HCT116 (cell line): ENCODE measurements around the gene NEDD4L. TPM values are rescaled to one million over a fixed set of nuclear protein-coding genes. Genes with fewer than 3 reads are reported as not detected.

Source experiments
- ATAC-seq: fragments of 200-7000 bp; cut with Tn5 transposase; 2 replicates; pipeline ENCODE4 v1.9.1; 2020; ENCODE audit warnings: mild to moderate bottlenecking, moderate library complexity
- BruUV-seq: library from RNA; stranded (reverse); fragments of 400-500 nt; replicated peaks from 2 replicates; lab custom pipeline; 2021; lab: Mats Ljungman, UMichigan
- CTCF ChIA-PET: fragments of 300-600 bp; sonication (Branson Sonifier 250); formaldehyde crosslinking; loops from one replicate; lab custom pipeline; 2021; ENCODE audit warnings: antibody characterized with exemption; lab: Charles Lee
- POLR2A ChIA-PET: fragments of 300-600, 350-600 bp; sonication (Branson Sonifier 250); formaldehyde crosslinking; loops from one replicate; lab custom pipeline; 2021; ENCODE audit warnings: antibody characterized with exemption; lab: Charles Lee
- RAD21 ChIA-PET, 2 experiments: fragments of 300-600 bp; sonication (Branson Sonifier 250); formaldehyde crosslinking; loops; one replicate each; lab custom pipeline; 2023; ENCODE audit warnings: low total read pairs in 2 of 2; ENCODE audit not compliant: uncharacterized antibody in 2 of 2, unreplicated experiment in 2 of 2, low non-redundant PET in 1 of 2; lab: Charles Lee
- DNase-seq: peaks from one replicate; pipeline ENCODE4 v3.0.0-alpha.2; 2010; ENCODE audit warnings: low read depth, low spot score
- H2AFZ ChIP-seq: fragments of 200-600 bp; shearing (Covaris generic), sonication (generic); 2 replicates; pipeline ENCODE4 v1.6.1; 2017; ENCODE audit warnings: low read depth, mixed run types, mixed read lengths, antibody characterized with exemption, low read length; ENCODE audit not compliant: poor library complexity, severe bottlenecking
- H3K27ac ChIP-seq: 2 replicates; pipeline ENCODE4 v1.5.1; 2012; ENCODE audit warnings: low read depth, low read length
- H3K27me3 ChIP-seq: fragments of 200-600 bp; sonication (generic); 2 replicates; pipeline ENCODE4 v1.6.1; 2016; ENCODE audit warnings: mixed run types, low read length, mixed read lengths; ENCODE audit not compliant: insufficient read depth
- H3K36me3 ChIP-seq, 2 experiments: fragments of 200-500 bp in 1 of 2; fragments of 200-600 bp in 1 of 2; sonication (Bioruptor generic) in 1 of 2; sonication (generic) in 1 of 2; 2 replicates each; pipeline versions ENCODE4 v1.5.1 to v1.6.1; 2014 to 2016; ENCODE audit warnings: low read length in 2 of 2, inconsistent platforms in 1 of 2, mixed read lengths in 1 of 2, mixed run types in 1 of 2; ENCODE audit not compliant: insufficient read depth in 2 of 2, control insufficient read depth in 1 of 2
- H3K4me1 ChIP-seq, 2 experiments: fragments of 200-600 bp in 1 of 2; sonication (generic) in 1 of 2; 2 replicates each; pipeline versions ENCODE4 v1.5.1 to v1.6.1; 2012 to 2017; ENCODE audit warnings: low read length in 2 of 2, inconsistent platforms in 1 of 2, mild to moderate bottlenecking in 1 of 2, mixed read lengths in 1 of 2, mixed run types in 1 of 2, moderate library complexity in 1 of 2; ENCODE audit not compliant: insufficient read depth in 2 of 2, control insufficient read depth in 1 of 2
- H3K4me2 ChIP-seq: fragments of 200-600 bp; sonication (generic); 2 replicates; pipeline ENCODE4 v1.6.1; 2017; ENCODE audit warnings: mixed run types, low read length, mixed read lengths
- H3K4me3 ChIP-seq, 2 experiments: fragments of 200-600 bp in 1 of 2; sonication (generic) in 1 of 2; replicated peaks in 1 of 2; 2 replicates each; pipeline ENCODE4 v1.5.1; 2011 to 2016; ENCODE audit warnings: low read length in 2 of 2, control low read depth in 1 of 2, low read depth in 1 of 2, mild to moderate bottlenecking in 1 of 2, mixed read lengths in 1 of 2, mixed run types in 1 of 2
- H3K79me2 ChIP-seq: fragments of 200-600 bp; sonication (generic); 2 replicates; pipeline ENCODE4 v1.6.1; 2017; ENCODE audit warnings: mild to moderate bottlenecking, mixed run types, low read length, moderate library complexity, mixed read lengths; ENCODE audit not compliant: insufficient read depth
- H3K9ac ChIP-seq: fragments of 200-600 bp; sonication (generic); 2 replicates; pipeline ENCODE4 v1.6.1; 2016; ENCODE audit warnings: low read length, mixed read lengths
- H3K9me2 ChIP-seq: fragments of 200-600 bp; sonication (generic), shearing (Covaris generic); 2 replicates; pipeline ENCODE4 v1.6.1; 2017; ENCODE audit warnings: mixed run types, mild to moderate bottlenecking, moderate library complexity; ENCODE audit not compliant: insufficient read depth
- H3K9me3 ChIP-seq, 2 experiments: fragments of 200-500 bp in 1 of 2; fragments of 200-600 bp in 1 of 2; sonication (Bioruptor generic) in 1 of 2; sonication (generic) in 1 of 2; 2 replicates each; pipeline ENCODE4 v1.6.1; 2014 to 2017; ENCODE audit warnings: low read length in 2 of 2, mixed read lengths in 2 of 2, inconsistent platforms in 1 of 2, low read depth in 1 of 2, mild to moderate bottlenecking in 1 of 2, mixed run types in 1 of 2, moderate library complexity in 1 of 2; ENCODE audit not compliant: control insufficient read depth in 1 of 2, insufficient read depth in 1 of 2
- H4K20me1 ChIP-seq: fragments of 200-600 bp; sonication (generic), shearing (Covaris generic); 2 replicates; pipeline ENCODE4 v1.6.1; 2017; ENCODE audit warnings: mixed run types, mild to moderate bottlenecking, moderate library complexity; ENCODE audit not compliant: insufficient read depth
- CBX3 ChIP-seq: IDR thresholded peaks from 2 replicates; pipeline ENCODE4 v1.6.1; 2012; ENCODE audit warnings: low read depth
- CEBPB ChIP-seq: IDR thresholded peaks from 2 replicates; pipeline ENCODE4 v1.6.1; 2012; ENCODE audit warnings: low read depth
- EGR1 ChIP-seq: IDR thresholded peaks from 2 replicates; pipeline ENCODE4 v1.6.1; 2012; ENCODE audit warnings: low read depth
- EZH2 ChIP-seq: fragments of 200-600 bp; sonication (generic); IDR thresholded peaks from 2 replicates; pipeline ENCODE4 v1.6.1; 2017; ENCODE audit warnings: antibody characterized with exemption, mixed run types
- EZH2phosphoT487 ChIP-seq: fragments of 200-600 bp; IDR thresholded peaks from 2 replicates; pipeline ENCODE4 v1.6.1; 2018; ENCODE audit warnings: antibody characterized with exemption, borderline replicate concordance
- FOSL1 ChIP-seq: IDR thresholded peaks from 2 replicates; pipeline ENCODE4 v1.6.1; 2012; ENCODE audit warnings: low read depth
- MAX ChIP-seq: IDR thresholded peaks from 2 replicates; pipeline ENCODE4 v1.6.1; 2012
- SIN3A ChIP-seq: IDR thresholded peaks from 2 replicates; pipeline ENCODE4 v1.6.1; 2012; ENCODE audit warnings: low read depth
- YY1 ChIP-seq: IDR thresholded peaks from 2 replicates; pipeline ENCODE4 v1.6.1; 2011; ENCODE audit warnings: low read length, low read depth, moderate library complexity, mild to moderate bottlenecking; ENCODE audit not compliant: insufficient replicate concordance; ENCODE audit errors: extremely low read depth
- ZNF274 ChIP-seq: fragments of 200-500 bp; sonication (Bioruptor generic); IDR thresholded peaks from 2 replicates; pipeline ENCODE4 v1.6.1; 2014; ENCODE audit warnings: mild to moderate bottlenecking, low read depth, low read length, inconsistent platforms
- intact Hi-C: fragments of 100-400 bp; cut with micrococcal nuclease; formaldehyde crosslinking; loops from 2 replicates; pipeline ENCODE4 v1.10.0; 2022
- total RNA-seq: library from RNA; stranded (reverse); gene quantifications from one replicate; pipeline ENCODE4 v1.2.1, GENCODE V29; 2021; ENCODE audit not compliant: unreplicated experiment
- TF ChIP-seq, protein P1 (sequence below), 3 experiments: fragments of 200-600 bp in 1 of 3; sonication (generic) in 1 of 3; IDR thresholded peaks in 2 of 3; conservative IDR thresholded peaks in 1 of 3; 2 replicates each; pipeline ENCODE4 v1.5.1; 2012 to 2017; ENCODE audit warnings: low read depth in 2 of 3, low read length in 2 of 3, antibody characterized with exemption in 1 of 3, borderline replicate concordance in 1 of 3, control low read depth in 1 of 3, mild to moderate bottlenecking in 1 of 3, mixed read lengths in 1 of 3, mixed run types in 1 of 3, moderate library complexity in 1 of 3; ENCODE audit not compliant: insufficient read depth in 1 of 3

The NEDD4L gene
- total RNA-seq, 1 experiment from 2014 or later: 41.5 TPM

DNA sequence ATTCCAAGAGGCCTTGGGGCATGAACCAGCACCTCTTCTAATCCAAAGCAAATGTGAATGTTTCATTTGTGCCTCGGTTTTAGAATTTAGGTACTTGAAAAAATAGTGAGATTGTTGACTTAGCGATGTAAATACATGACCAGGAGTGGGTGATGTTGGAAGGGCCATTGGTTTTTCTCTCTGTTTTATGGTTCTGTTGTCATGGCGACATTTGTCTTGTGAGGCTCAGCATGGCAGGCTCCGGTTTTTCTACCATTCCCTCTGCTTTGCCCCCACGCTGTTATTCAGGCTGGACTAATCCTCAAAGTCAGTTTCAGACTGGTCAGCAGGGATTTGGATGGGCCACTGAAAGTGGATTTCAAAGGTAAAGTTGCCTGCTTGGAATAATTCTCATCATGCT lies 329.5 kb downstream of the NEDD4L start (continued):
- TF ChIP-seq, protein P1, sequence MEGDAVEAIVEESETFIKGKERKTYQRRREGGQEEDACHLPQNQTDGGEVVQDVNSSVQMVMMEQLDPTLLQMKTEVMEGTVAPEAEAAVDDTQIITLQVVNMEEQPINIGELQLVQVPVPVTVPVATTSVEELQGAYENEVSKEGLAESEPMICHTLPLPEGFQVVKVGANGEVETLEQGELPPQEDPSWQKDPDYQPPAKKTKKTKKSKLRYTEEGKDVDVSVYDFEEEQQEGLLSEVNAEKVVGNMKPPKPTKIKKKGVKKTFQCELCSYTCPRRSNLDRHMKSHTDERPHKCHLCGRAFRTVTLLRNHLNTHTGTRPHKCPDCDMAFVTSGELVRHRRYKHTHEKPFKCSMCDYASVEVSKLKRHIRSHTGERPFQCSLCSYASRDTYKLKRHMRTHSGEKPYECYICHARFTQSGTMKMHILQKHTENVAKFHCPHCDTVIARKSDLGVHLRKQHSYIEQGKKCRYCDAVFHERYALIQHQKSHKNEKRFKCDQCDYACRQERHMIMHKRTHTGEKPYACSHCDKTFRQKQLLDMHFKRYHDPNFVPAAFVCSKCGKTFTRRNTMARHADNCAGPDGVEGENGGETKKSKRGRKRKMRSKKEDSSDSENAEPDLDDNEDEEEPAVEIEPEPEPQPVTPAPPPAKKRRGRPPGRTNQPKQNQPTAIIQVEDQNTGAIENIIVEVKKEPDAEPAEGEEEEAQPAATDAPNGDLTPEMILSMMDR (IDR thresholded peaks at IDR 0.05 in 2 of 3, conservative IDR thresholded peaks at IDR 0.05 in 1 of 3; ENCODE audit: borderline replicate concordance in 1 of 3, insufficient read depth in 1 of 3, low read depth in 2 of 3, low read length in 2 of 3): no peak
- no peak for TF ChIP-seq EZH2
- no peak for TF ChIP-seq ZNF274
- no peak for TF ChIP-seq FOSL1
- TF ChIP-seq SIN3A: no peak

- ATAC-seq: no peak
- H3K4me3 ChIP-seq: no peak overlapping the region
- intact Hi-C loops: no loop called here
- H3K79me2 ChIP-seq: no peaks in the 10 kb centered on the region
- no peaks in the 10 kb centered on the region for H3K9me2 ChIP-seq
- H3K9me3 ChIP-seq: no peaks in the 10 kb centered on the region
- peaks cover 0 to 4% of the 10 kb centered on the region in 2 experiments; a peak in 1 of 4 replicates for H3K36me3 ChIP-seq
- TF ChIP-seq YY1 (no peak), EZH2phosphoT487 (no peak), EGR1 (no peak), MAX (no peak), CEBPB (no peak), CBX3 (no peak)
- TF ChIP-seq, all 23 proteins: peak for 0
- POLR2A ChIA-PET: no interaction called here
- no peak overlapping the region for H2AFZ ChIP-seq
- DNase-seq: no peak
- no peaks in the 10 kb centered on the region for H3K4me1 ChIP-seq
- H3K27ac ChIP-seq: no peak overlapping the region
- no peak overlapping the region for H3K9ac ChIP-seq
- CTCF ChIA-PET: no interaction called here
- RAD21 ChIA-PET: no interaction called here
- H3K4me2 ChIP-seq: no peak overlapping the region
- no TSS peak for BruUV-seq
- no peaks in the 10 kb centered on the region for H4K20me1 ChIP-seq
- H3K27me3 ChIP-seq: no peaks in the 10 kb centered on the region
Measured at GRCh38 chr18:58375051-58375450, 331.0 kb downstream of the NEDD4L start.
